Islet of Langerhans (tissue), 1 donor: ENCODE measurements around the gene MMP27.
"Not testable (repeated sequence)": the region's sequence is repeated elsewhere in the genome, so short reads cannot be mapped to it uniquely, and the experiment has no call there.

Experiments used
- FAIRE-seq: peaks from one replicate; lab custom pipeline; 2011; peaks lifted over from hg19 to GRCh38; lab: Jason Lieb, UNC

Gene MMP27, protein sequence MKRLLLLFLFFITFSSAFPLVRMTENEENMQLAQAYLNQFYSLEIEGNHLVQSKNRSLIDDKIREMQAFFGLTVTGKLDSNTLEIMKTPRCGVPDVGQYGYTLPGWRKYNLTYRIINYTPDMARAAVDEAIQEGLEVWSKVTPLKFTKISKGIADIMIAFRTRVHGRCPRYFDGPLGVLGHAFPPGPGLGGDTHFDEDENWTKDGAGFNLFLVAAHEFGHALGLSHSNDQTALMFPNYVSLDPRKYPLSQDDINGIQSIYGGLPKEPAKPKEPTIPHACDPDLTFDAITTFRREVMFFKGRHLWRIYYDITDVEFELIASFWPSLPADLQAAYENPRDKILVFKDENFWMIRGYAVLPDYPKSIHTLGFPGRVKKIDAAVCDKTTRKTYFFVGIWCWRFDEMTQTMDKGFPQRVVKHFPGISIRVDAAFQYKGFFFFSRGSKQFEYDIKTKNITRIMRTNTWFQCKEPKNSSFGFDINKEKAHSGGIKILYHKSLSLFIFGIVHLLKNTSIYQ

GRCh38 chr11:102705626-102706025 lies at the start of gene MMP27:
MMP27 (minus strand) TSS chr11:102705769; CDS start chr11:102705714, 55 bp downstream.
- FAIRE-seq = no peak

DNA sequence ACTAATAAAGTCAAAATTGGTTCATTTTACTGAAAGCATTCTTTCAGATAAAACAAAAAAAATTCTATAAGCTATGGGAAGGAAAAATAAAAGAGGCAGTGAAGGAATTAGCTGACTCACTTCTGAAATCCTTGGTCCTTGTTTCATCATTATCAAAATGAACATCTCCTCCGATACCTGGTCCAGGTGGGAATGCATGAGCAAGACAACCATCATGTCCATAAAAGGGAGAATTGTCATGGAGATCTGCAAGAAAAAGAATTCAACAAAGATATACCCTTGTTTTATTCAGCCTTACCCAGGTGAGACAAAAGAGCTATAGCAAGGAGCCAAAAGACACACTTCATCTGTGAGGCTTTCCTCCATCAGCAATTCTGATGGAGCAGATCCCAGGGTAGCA lies 47.7 kb upstream of the MMP27 start:
- FAIRE-seq = no peak

DNA sequence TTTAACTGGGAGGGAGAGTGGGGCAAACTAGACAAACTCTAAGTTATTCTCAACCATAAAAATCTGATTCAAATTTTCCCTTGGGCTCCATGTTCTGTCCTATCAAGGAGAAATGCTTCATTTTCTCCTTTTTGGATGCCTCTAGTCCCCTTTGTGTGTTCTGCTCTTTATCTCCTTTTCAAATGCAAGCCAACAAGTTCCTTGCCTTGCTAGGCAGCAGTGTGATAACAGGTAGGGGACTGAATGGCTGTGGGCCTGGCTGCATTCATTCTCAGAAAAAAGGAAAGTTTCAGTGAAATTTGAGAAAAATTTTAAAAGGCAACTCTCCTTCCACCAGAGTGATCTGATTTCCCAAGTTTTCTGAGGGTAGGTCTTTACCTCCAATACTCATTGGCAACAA lies 46.1 kb upstream of the MMP27 start:
- no peak for FAIRE-seq

DNA sequence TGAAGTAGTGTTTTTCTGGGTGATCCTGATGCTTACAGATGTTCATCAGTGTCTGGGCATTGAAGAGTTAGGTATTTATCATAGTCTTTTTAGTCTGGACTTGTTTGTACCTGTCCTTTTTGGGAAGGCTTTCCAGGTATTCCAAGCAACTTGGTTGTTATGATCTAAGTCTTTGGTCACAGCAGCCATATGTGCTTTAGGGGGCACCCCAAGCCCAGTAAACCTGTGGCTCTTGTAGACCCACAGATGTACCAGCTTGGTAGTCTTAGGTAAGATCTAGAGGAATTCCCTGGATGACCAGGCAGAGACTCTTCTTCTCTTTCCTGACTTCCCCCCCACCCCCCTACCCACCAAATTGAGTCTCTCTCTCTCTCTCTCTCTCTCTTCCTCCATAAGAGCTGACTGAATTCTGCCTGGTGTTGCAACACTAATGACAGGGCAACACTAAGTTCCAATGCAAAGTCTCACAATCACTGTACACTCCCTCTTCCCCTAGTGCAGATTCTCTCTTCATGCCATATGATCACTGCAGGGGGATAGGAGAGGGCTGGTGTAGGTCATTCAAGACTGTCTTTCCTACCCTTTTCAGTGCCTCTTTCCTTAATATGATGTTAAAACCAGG lies 43.6 kb upstream of the MMP27 start:
- FAIRE-seq = no peak

- FAIRE-seq = not testable (repeated sequence)
These were observed 41.4 kb upstream of the MMP27 start for GRCh38 chr11:102746746-102747578.

GRCh38 chr11:102734650-102735049 lies 29.1 kb upstream of the MMP27 start:
- no peak for FAIRE-seq

DNA sequence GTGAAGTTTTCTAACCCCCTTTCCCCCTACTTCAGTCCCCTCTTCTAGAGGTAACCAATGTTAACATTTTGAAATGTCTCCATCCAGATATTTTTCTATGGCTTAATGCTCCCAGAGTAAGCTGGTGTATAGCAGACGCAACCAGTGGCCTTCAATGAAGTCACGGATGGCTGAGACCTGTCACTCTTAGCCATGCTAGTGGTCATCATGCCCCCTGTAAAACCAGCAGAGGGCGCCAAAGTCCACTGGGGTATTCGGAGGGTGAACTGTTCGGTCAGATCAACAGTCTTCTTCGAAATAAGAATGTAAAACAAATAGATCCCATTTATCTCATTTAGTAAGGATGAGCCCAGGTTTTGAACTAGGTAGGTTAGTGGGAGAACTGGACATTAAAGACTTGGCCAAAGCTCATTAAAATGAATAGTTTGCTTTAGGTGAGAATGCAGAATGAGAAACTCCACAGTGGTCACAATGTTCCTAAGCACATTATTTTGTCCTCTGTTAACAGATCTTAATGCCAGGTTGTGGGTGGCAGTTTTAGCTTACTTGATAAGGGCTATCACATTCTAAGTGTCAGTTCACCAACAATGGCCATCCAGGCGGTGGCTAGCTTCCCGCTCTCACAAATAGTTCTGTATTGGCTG lies 27.8 kb upstream of the MMP27 start:
- FAIRE-seq = no peak

- not testable (repeated sequence) for FAIRE-seq
These were observed 25.4 kb upstream of the MMP27 start for GRCh38 chr11:102730944-102731343.

DNA sequence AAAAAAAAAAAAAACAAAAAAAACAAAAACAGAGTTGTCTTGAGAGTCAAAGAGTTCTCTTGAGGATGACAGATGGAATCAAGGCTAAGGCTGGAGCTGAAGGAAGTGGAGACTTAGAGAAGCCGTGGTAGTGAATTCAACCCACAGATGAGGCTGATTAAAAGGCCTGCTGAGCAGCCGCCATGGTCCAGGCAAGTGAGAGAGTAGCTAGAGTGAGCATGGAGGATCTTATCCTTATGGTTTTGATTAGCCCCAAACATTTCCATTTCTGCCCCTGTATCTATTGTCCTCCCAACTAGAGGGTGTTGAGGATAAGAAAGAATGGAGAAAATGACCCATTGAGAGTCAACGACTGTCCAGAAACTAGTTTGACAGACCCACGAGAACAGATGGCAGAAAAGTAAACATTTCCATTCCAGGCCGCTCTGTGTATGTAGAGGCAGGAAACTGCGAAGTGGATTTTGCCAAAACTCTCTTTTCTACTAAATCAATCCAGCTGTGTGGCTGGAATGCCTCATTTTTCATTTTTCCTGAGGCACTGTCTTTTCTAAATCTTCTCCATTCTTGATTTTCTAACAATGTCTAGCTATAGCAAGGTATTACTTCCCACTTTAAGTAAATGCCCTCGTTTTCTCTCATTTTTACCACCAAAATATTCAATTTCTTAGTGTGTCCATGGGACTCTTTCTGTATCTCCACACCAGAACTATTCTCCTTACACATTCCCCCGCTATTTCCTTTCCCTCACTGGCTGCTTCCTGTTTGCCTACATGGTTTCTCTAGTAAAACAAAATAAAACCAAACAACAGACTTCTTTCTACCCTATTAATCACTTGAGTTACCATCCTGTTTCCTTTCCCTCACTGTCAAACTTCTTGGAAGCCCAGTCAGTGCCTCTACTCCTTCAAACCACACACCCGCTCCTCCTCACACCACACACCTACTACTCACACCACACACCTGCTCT lies 24.6 kb upstream of the MMP27 start:
- FAIRE-seq = no peak

DNA sequence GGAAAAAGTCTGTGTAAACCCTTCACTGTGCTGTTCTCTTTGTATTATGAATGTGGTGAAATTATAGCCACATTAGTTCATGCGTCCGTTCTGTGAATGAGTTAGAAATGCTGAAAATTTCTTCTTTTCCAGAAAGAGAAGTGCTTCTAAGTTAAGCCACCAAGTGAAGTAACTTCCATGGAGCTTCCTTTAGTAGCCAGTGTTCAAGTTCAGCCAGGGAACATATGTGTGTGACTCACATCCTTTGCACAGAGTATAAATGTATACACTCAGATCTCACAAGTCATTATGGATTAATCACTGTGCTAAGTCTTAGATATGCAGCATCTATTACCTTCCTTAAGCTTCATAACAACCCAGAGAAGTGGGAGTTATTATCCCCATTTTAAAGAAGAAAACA lies 22.3 kb upstream of the MMP27 start:
- FAIRE-seq = no peak

- no peak for FAIRE-seq
These were observed 19.4 kb upstream of the MMP27 start, which contains the start of gene MMP8 for GRCh38 chr11:102724904-102725500. MMP8 (minus strand) TSS chr11:102724954; CDS start chr11:102724855, 99 bp downstream.

DNA sequence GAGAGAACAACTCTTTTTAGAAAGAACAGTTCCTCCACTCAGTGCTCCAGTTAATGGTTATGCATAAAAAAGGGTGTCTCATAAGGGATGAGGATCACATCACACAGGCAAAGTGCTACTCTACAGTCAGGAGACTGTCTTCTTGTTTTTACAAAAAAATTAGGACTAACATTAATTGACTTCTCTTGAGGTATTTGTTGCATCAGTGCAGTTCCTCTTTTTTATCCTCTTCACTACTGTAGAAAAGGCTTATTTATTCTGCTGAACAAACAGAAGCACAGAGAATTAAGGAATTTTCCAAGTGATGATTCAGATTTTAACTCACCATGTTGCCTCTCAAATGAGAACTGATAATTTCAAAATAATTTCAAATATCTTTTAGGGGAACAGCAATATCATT lies 17.3 kb upstream of the MMP27 start:
- no peak for FAIRE-seq

DNA sequence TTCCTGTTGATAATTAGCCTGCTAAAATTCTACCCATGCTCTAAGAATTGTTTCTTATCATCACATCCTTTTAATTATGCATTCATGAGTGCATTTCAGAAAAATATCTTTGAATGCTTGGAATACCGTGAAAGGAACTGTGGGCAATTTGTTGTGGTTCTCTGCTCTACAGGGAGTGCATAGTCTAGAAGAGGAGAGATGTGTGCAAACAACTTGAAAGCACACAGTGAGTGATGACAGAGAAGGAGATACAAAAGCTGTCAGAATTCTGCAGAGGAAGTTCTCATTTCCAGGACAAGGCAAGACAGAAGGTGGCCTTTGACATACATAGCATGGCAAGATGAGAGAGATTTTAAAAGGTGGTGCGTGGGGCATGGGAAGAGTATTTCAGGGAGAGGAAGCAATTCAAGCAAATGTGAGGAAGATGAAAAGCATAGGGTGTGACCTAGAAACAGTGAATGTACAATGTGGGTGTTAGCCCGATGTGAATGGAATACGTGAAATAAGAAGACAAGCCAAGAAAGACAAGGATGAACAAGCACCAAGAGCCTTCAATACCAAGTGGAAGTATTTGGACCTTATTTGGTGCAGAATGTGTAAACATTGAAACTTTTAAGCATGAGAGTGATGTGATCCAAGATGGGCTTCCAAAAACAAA lies 14.2 kb upstream of the MMP27 start:
- no peak for FAIRE-seq

- no peak for FAIRE-seq
These were observed 11.7 kb upstream of the MMP27 start for GRCh38 chr11:102717280-102717679.

DNA sequence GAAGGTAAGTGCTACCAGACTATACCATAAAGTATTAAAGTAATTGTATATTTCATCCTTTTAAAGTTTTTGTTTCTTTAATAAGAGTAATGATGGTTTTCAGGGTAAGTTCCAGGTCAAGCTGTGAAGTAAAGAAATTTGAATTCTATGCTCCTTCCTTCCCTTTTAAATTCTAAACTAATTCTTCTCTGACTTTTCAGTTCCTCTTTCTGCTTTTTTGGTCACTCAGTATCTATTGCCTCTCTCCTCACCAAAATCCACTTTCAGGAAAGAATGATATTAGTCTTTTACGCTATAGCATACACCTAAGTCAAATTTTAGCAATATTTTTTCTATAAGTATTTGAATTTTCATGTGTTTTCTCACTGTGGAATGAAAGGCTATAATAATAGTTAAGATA lies 11.0 kb upstream of the MMP27 start:
- no peak for FAIRE-seq

GRCh38 chr11:102712137-102712536 lies 6.6 kb upstream of the MMP27 start:
- FAIRE-seq = no peak

- no peak for FAIRE-seq
These were observed 3.8 kb upstream of the MMP27 start for GRCh38 chr11:102709201-102709945.

DNA sequence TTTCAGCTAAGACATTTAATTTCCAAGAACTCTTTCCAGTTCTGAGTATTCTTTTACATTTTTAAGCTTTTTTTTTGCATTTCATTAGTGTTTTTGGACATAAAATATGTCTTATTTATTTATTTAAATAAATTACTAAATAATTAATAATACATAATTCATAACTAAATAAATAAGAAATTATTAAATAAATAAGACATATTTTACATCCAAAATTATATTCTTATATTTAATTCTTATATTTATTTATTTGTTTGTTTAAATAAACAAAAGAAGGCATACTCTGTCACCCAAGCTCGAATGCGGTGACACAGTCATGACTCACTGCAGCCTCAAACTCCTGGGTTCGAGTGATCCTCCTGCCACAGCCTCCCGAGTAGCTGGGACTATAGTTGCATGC lies 3.1 kb upstream of the MMP27 start:
- FAIRE-seq = no peak

- FAIRE-seq = no peak
These were observed 728 bp downstream of the MMP27 start for GRCh38 chr11:102704841-102705240.
